ENCODE results near the gene RAB43. TPM values are rescaled to one million over a fixed set of nuclear protein-coding genes. Genes with fewer than 3 reads are reported as not detected.
A peak's percentile ranks its signal among the peaks of the same experiment; 100 is the strongest.
"Not testable (repeated sequence)": the region's sequence is repeated elsewhere in the genome, so short reads cannot be mapped to it uniquely, and the experiment has no call there.

RAB43 gene
- 1 to 10 TPM in 9 of 10 donors, under 1 TPM in 1; 0.78 to 3.6 (median 3.1) TPM for polyA plus RNA-seq (ENCODE audit: insufficient read length in 10 of 10)
- long read RNA-seq, donor 1: 0 reads
- long read RNA-seq, donor 2, full-length matches to known transcripts: 1 of 1 reads
- long read RNA-seq, donor 2, partial matches to known transcripts: 0 of 1 reads
- long read RNA-seq, donor 2, other reads (novel, unspliced or antisense): 0 of 1 reads
- long read RNA-seq, donor 3: 0 reads
- long read RNA-seq, donor 4, full-length matches to known transcripts: 3 of 3 reads
- long read RNA-seq, donor 4, partial matches to known transcripts: 0 of 3 reads
- long read RNA-seq, donor 4, other reads (novel, unspliced or antisense): 0 of 3 reads
- long read RNA-seq, donor 5, full-length matches to known transcripts: 9 of 9 reads
- long read RNA-seq, donor 5, partial matches to known transcripts: 0 of 9 reads
- long read RNA-seq, donor 5, other reads (novel, unspliced or antisense): 0 of 9 reads
- long read RNA-seq, donor 6, full-length matches to known transcripts: 5 of 5 reads
- long read RNA-seq, donor 6, partial matches to known transcripts: 0 of 5 reads
- long read RNA-seq, donor 6, other reads (novel, unspliced or antisense): 0 of 5 reads
- long read RNA-seq, donor 7, full-length matches to known transcripts: 1 of 1 reads
- long read RNA-seq, donor 7, partial matches to known transcripts: 0 of 1 reads
- long read RNA-seq, donor 7, other reads (novel, unspliced or antisense): 0 of 1 reads
- long read RNA-seq, donor 8, full-length matches to known transcripts: 2 of 2 reads
- long read RNA-seq, donor 8, partial matches to known transcripts: 0 of 2 reads
- long read RNA-seq, donor 8, other reads (novel, unspliced or antisense): 0 of 2 reads
- long read RNA-seq, donor 9: 0 reads

- peak; percentile 80 to 95 (median 91) for DNase-seq
These were observed at the start of gene RAB43 for GRCh38 chr3:129121792-129122411. Gene RAB43, minus strand, starts transcription at chr3:129121804. Its CDS starts 315 bp downstream, at chr3:129121489.

GRCh38 chr3:129166579-129167332 lies 45.2 kb upstream of the RAB43 start:
- DNase-seq: no peak

- not testable (repeated sequence) for DNase-seq
These were observed 44.0 kb upstream of the RAB43 start for GRCh38 chr3:129165594-129165993.

- no peak for DNase-seq
These were observed 42.9 kb upstream of the RAB43 start for GRCh38 chr3:129164500-129164899.

- no peak for DNase-seq
These were observed 41.4 kb upstream of the RAB43 start for GRCh38 chr3:129162729-129163579.

GRCh38 chr3:129161860-129162271 lies 40.3 kb upstream of the RAB43 start:
- no peak for DNase-seq

- DNase-seq: peak; percentile 97 to 98 (median 97)
These were observed 39.6 kb upstream of the RAB43 start, which contains the start of gene ISY1 for GRCh38 chr3:129160891-129161859. Gene ISY1, minus strand, starts transcription at chr3:129161063. Its CDS starts 88 bp downstream, at chr3:129160975.

- DNase-seq: no peak
These were observed 23.2 kb upstream of the RAB43 start for GRCh38 chr3:129144786-129145185.

- DNase-seq: not testable (repeated sequence)
These were observed 19.4 kb upstream of the RAB43 start for GRCh38 chr3:129141011-129141410.

- DNase-seq: no peak
These were observed 18.3 kb upstream of the RAB43 start for GRCh38 chr3:129139911-129140310.

- not testable (repeated sequence) for DNase-seq
These were observed 14.7 kb upstream of the RAB43 start for GRCh38 chr3:129136275-129136674.

GRCh38 chr3:129132097-129132866 lies 10.7 kb upstream of the RAB43 start:
- no peak for DNase-seq

GRCh38 chr3:129131465-129132088 lies 10.0 kb upstream of the RAB43 start:
- DNase-seq: no peak

GRCh38 chr3:129130291-129130813 lies 8.7 kb upstream of the RAB43 start:
- no peak for DNase-seq

GRCh38 chr3:129128357-129129155 lies 7.0 kb upstream of the RAB43 start:
- no peak for DNase-seq

GRCh38 chr3:129126726-129127280 lies 5.2 kb upstream of the RAB43 start:
- no peak for DNase-seq
